Measurements from ENCODE around the gene PTS.

Gene PTS

GRCh38 chr11:112260490-112260889 is 34.3 kb downstream of the PTS start, which contains the start of gene PLET1:
PLET1 (minus strand) TSS chr11:112260860; CDS start chr11:112260589, 271 bp downstream.
- DNase-seq (ENCODE audit: low read depth, low spot score) = no peak

- DNase-seq (ENCODE audit: low read depth, low spot score) = no peak
Measured at GRCh38 chr11:112265659-112266409, 39.6 kb downstream of the PTS start.

GRCh38 chr11:112266410-112266778 is 40.2 kb downstream of the PTS start:
- DNase-seq (ENCODE audit: low read depth, low spot score) = no peak

GRCh38 chr11:112267188-112267591 is 41.0 kb downstream of the PTS start:
- peak; percentile 15 for DNase-seq (ENCODE audit: low read depth, low spot score)

- DNase-seq (ENCODE audit: low read depth, low spot score) = no peak
Measured at GRCh38 chr11:112268406-112268805, 42.2 kb downstream of the PTS start.

GRCh38 chr11:112269139-112269538 is 42.9 kb downstream of the PTS start:
- no peak for DNase-seq (ENCODE audit: low read depth, low spot score)

- peak; percentile 63 for DNase-seq (ENCODE audit: low read depth, low spot score)
Measured at GRCh38 chr11:112270551-112271180, 44.4 kb downstream of the PTS start.

- no peak for DNase-seq (ENCODE audit: low read depth, low spot score)
Measured at GRCh38 chr11:112271242-112271641, 45.0 kb downstream of the PTS start.

GRCh38 chr11:112273066-112273465 is 46.8 kb downstream of the PTS start:
- DNase-seq (ENCODE audit: low read depth, low spot score) = no peak

GRCh38 chr11:112274007-112274783 is 48.0 kb downstream of the PTS start:
- DNase-seq (ENCODE audit: low read depth, low spot score) = no peak

- no peak for DNase-seq (ENCODE audit: low read depth, low spot score)
Measured at GRCh38 chr11:112277029-112277428, 50.8 kb downstream of the PTS start.

- DNase-seq (ENCODE audit: low read depth, low spot score) = no peak
Measured at GRCh38 chr11:112277941-112278340, 51.7 kb downstream of the PTS start.

- DNase-seq (ENCODE audit: low read depth, low spot score) = no peak
Measured at GRCh38 chr11:112278803-112279202, 52.6 kb downstream of the PTS start.

- DNase-seq (ENCODE audit: low read depth, low spot score) = peak; percentile 79
Measured at GRCh38 chr11:112279901-112280267, 53.7 kb downstream of the PTS start.

GRCh38 chr11:112280268-112281126 is 54.3 kb downstream of the PTS start:
- DNase-seq (ENCODE audit: low read depth, low spot score) = peak; percentile 83

- DNase-seq (ENCODE audit: low read depth, low spot score) = no peak
Measured at GRCh38 chr11:112281726-112282125, 55.5 kb downstream of the PTS start.
